Measurements from ENCODE around the gene ETS1. TPM values are rescaled to one million over a fixed set of nuclear protein-coding genes. Genes with fewer than 3 reads are reported as not detected.

The ETS1 gene
- total RNA-seq, 1 donor from 2014 or later, result 488 TPM

DNA sequence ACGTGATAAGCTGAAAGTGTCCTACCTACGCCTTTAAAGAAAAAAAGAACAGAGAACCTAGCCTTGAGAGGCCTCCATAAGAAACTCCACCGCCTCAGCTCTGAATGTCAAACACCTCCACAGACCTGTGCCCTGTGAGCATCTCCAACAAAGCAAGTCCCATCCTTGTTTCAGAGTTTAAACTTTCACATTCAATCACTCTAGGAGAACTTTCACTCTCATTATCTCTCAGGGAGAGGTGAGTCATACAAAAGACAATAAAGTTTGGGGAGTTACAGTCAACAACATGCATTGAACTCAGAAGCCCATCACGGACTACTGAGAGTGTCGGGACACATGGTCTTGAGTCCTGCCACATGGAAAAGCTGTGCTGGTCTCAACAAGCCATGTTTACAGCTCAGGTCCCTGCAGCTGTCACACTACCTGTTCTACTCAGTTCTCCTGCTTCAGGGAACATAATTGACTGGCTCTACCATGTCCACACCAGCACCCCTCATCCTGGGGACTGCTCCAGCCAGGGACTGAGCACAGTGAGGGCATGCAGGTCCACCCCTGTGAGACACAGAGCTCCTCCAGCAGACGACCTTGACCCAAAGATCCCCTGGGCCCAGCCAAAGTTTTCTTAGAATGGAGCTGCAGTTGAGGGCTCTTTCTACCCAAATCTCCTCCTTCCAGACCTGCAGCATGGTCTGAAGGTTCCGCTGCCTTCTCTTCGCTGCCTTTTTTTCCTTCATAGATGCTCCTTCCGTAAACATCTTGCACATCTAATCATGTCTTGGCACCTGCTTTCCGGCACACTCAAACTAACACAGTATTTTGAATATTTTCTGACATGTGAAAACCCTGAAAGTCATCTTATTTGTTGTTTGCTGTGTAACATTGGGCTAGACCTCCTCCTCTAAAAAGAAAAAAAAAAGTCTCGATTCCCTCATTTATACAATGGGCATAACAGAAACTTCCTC, 114.9 kb downstream of the ETS1 start:
- intact Hi-C loops (cut with micrococcal nuclease), result loop anchor here (1.0 to 5.0 kb wide), 7 partner anchors 35 to 182 kb away; no protein-coding TSS in a partner anchor

GRCh38 chr11:128471138-128471661, 116.2 kb downstream of the ETS1 start:
- intact Hi-C loops (cut with micrococcal nuclease), result loop anchor here (5.0 kb wide), 2 partner anchors 36 to 129 kb away; no protein-coding TSS in a partner anchor

GRCh38 chr11:128470081-128470480, 117.3 kb downstream of the ETS1 start:
- intact Hi-C loops (cut with micrococcal nuclease), result loop anchor here (5.0 kb wide), 2 partner anchors 37 to 128 kb away; no protein-coding TSS in a partner anchor

- intact Hi-C loops (cut with micrococcal nuclease), result no loop called here
These were observed 118.1 kb downstream of the ETS1 start for GRCh38 chr11:128469220-128469619.

- intact Hi-C loops (cut with micrococcal nuclease), result no loop called here
These were observed 119.2 kb downstream of the ETS1 start for GRCh38 chr11:128468111-128468510.

DNA sequence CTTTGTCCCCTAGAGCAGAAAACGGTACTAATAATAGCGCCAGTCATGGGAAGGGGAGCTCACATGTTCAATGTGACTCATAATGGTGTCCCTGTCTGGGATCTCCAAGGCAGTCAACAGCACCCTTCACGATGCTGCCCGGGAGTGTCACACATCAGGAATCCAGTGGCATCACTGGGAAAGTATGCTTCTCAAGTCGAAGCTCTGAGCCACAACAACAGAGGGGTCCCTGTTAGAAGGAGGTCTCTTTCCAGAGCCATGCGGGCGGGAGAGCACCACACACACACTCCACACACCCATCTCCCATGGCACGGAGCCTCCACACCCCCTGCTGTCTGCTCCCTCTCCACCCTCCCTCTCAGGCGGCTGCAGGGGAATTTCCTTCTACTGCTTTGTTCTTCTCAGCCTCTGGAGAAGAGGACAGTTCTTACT, 119.7 kb downstream of the ETS1 start:
- intact Hi-C loops (cut with micrococcal nuclease), result no loop called here

- intact Hi-C loops (cut with micrococcal nuclease), result no loop called here
These were observed 120.3 kb downstream of the ETS1 start for GRCh38 chr11:128467041-128467440.

DNA sequence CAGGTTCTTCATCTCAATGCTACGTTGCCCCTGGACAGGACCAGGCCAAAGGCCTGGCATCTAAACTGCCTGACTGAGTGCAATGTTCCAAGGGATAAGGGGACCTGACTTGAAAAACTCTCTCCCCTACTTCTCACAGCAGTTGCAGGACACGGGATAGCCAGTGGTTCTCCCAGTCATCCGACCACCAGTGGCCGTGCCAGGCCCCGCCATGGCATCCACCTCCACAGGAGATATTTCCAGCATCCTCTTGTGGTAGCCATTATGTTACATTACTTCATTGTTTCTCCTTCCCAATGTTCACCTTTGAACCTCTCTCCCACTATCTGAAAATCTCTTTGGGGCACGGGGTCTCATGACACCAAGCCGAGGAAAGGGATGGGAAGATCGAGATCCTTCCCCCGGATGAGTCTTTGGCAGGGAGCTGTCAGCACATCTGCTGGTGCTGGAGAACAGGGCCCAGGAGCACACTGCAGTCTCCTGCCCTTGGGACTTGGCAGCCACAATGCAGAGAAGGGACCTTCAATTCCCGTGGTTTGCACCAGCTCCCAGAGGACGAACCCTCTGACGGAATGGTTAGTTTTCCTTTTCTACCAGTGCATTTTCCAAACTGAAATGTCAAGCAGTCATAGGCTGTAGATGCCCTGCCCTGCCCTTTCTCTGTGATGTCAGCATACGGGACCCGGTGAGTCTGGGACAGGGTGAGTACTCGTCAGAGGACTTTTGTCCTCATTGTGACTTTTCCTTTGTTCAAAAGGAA, 121.2 kb downstream of the ETS1 start:
- intact Hi-C loops (cut with micrococcal nuclease), result no loop called here

- intact Hi-C loops (cut with micrococcal nuclease), result no loop called here
These were observed 121.8 kb downstream of the ETS1 start for GRCh38 chr11:128465531-128465930.

- intact Hi-C loops (cut with micrococcal nuclease), result no loop called here
These were observed 122.4 kb downstream of the ETS1 start for GRCh38 chr11:128464878-128465450.

GRCh38 chr11:128463979-128464378, 123.4 kb downstream of the ETS1 start:
- intact Hi-C loops (cut with micrococcal nuclease), result no loop called here

DNA sequence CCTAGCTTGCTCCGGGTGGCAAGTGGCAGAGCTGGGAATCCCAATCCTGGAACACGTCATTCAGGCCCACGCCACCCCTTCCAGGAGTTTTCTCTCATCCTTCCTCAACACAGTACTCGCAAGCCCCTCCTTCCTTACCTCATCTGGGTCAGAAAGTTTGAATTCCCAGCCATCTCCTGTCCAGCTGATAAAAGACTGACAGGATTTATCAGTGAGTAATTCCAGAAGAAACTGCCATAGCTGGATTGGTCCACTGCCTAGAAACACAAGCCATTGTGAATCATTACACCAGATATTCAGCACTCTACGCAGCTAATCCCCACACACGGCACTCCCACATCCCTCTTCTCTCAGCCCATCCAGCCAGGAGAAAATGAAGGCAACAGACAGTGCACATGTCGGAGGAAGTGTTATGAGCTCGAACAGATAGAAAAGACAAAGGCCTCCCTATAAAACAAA, 124.0 kb downstream of the ETS1 start:
- intact Hi-C loops (cut with micrococcal nuclease), result no loop called here

DNA sequence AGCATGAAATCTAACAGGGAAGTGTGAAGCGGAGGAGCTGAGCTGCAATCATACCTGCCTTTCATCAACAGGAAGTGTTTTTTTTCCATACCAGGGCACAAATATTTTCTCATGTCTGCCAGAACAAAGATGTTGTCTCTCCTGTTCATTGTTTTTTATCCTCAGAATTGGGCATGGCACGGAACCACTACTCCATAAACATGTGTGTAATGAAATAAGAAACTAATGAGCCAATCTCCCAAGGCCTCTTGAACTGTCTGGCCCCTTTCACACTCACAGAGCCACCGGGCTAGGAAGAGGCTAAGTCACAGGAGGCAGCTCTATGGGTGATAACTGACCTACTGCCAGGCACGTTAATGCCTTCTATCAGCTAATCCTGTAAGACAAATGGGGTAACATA, 124.4 kb downstream of the ETS1 start:
- intact Hi-C loops (cut with micrococcal nuclease), result no loop called here

DNA sequence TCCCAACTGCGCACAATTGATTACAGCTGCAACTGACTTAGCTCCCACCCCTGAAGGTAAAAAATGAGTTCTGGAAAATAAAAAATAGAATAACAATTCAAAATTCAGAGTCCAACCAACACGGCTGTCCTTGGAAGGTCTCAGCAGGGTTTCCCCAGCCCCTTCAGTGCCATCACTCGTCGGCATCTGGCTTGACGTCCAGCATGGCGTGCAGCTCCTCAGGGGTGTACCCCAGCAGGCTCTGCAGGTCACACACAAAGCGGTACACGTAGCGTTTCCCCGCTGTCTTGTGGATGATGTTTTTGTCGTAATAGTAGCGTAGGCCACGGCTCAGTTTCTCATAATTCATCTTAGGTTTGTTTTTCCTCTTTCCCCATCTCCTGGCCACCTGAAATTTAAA, 125.2 kb downstream of the ETS1 start:
- intact Hi-C loops (cut with micrococcal nuclease), result no loop called here

- intact Hi-C loops (cut with micrococcal nuclease), result no loop called here
These were observed 129.0 kb downstream of the ETS1 start for GRCh38 chr11:128458321-128458720.

DNA sequence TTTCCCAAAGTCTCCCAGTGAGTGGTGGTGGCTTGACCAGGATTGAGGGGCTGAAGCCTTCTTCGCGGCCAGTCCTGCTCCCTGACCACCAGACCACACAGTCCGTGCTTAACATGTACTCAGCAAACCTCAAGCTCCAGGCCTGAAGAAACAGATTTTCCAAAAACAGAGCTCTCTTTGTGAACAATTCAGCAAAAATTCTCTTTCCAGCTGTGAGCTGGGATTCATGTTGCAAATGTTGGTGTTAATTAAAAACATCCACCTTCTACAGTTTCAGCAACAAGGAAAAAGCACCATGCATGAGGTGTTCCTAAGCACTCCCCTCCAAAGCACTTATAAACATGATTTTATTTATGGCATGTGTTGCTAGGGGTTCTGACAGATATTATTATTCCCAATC, 129.5 kb downstream of the ETS1 start:
- intact Hi-C loops (cut with micrococcal nuclease), result no loop called here

GRCh38 chr11:128456566-128457268, 130.6 kb downstream of the ETS1 start:
- intact Hi-C loops (cut with micrococcal nuclease), result no loop called here

DNA sequence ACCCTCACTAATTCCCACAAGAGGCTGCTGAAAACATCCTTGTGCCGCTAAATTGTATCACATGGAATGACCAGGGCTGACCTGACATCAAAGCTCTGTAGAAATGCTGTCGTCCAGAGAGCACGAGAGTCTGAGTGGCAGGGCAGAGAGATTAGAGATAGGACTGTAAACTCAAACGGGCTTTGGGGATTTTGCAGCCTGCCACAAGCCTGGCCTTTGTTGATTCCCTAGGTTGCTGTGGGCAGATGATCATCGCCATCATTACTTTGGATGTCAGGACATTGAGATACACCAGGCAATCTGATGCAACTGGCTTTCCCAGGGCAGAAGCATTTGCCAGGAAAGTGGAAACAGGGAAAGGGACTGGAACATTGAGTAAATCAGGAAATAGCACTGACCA, 131.6 kb downstream of the ETS1 start:
- intact Hi-C loops (cut with micrococcal nuclease), result no loop called here

GRCh38 chr11:128453444-128454336, 133.7 kb downstream of the ETS1 start:
- intact Hi-C loops (cut with micrococcal nuclease), result loop anchor here (5.0 kb wide), 1 partner anchor 111 kb away; no protein-coding TSS in a partner anchor
